HepG2 (cell line): ENCODE data around the gene CEBPA. TPM values are rescaled to one million over a fixed set of nuclear protein-coding genes. Genes with fewer than 3 reads are reported as not detected.

Experiments used
- ATF4 ChIP-seq, 2 experiments: fragments of 450-650 bp in 1 of 2; sonication (generic) in 1 of 2; formaldehyde crosslinking; IDR thresholded peaks; 2 replicates each; pipeline versions ENCODE4 v1.5.0 to v1.8.0; 2020 to 2022; ENCODE audit warnings: mild to moderate bottlenecking in 1 of 2, missing genetic modification reagents in 1 of 2
- CEBPB ChIP-seq: IDR thresholded peaks from 2 replicates; pipeline ENCODE4 v1.6.1; 2011; ENCODE audit warnings: low read depth, low read length, improper control_type of control experiment, borderline replicate concordance
- CREBL2 ChIP-seq: sonication (generic); formaldehyde crosslinking; IDR thresholded peaks from 2 replicates; pipeline ENCODE4 v1.8.1; 2023; ENCODE audit warnings: missing genetic modification reagents, mild to moderate bottlenecking, borderline replicate concordance
- FIP1L1 ChIP-seq: fragments of 200-400 bp; formaldehyde crosslinking; IDR thresholded peaks from 2 replicates; pipeline ENCODE4 v1.6.1; 2018; ENCODE audit warnings: low read depth, mild to moderate bottlenecking, low read length, moderate library complexity, borderline replicate concordance; ENCODE audit not compliant: insufficient read depth
- HBP1 ChIP-seq: IDR thresholded peaks from 2 replicates; pipeline ENCODE4 v1.6.1; 2016; ENCODE audit warnings: low read depth, control low read depth
- IKZF4 ChIP-seq: sonication (generic); formaldehyde crosslinking; IDR thresholded peaks from 2 replicates; pipeline ENCODE4 v1.5.1; 2020; ENCODE audit warnings: borderline replicate concordance, mild to moderate bottlenecking, low read depth, missing genetic modification reagents; ENCODE audit errors: not compliant biosample characterization
- KDM4B ChIP-seq: sonication (generic); formaldehyde crosslinking; IDR thresholded peaks from 2 replicates; pipeline ENCODE4 v1.4.0; 2020; ENCODE audit warnings: missing genetic modification reagents
- MEF2D ChIP-seq: sonication (generic); formaldehyde crosslinking; IDR thresholded peaks from 2 replicates; pipeline ENCODE4 v1.5.1; 2020; ENCODE audit warnings: mild to moderate bottlenecking, missing genetic modification reagents
- NFKBIZ ChIP-seq: IDR thresholded peaks from 2 replicates; pipeline ENCODE4 v1.6.1; 2018; ENCODE audit warnings: missing genetic modification reagents, missing compliant biosample characterization
- POLR2A ChIP-seq, 2 experiments: IDR thresholded peaks; 2 replicates each; pipeline ENCODE4 v1.6.1; 2011; ENCODE audit warnings: low read depth in 2 of 2, low read length in 2 of 2, mild to moderate bottlenecking in 1 of 2, moderate library complexity in 1 of 2; ENCODE audit not compliant: insufficient read depth in 1 of 2
- SIN3B ChIP-seq: fragments of 150-350 bp; IDR thresholded peaks from 2 replicates; pipeline ENCODE4 v1.6.1; 2014; ENCODE audit warnings: low read length
- SOX5 ChIP-seq: IDR thresholded peaks from 2 replicates; pipeline ENCODE4 v1.6.1; 2016; ENCODE audit warnings: borderline replicate concordance
- TAF1 ChIP-seq: sonication (generic); formaldehyde crosslinking; IDR thresholded peaks from 2 replicates; pipeline ENCODE4 v1.4.0; 2020; ENCODE audit warnings: missing genetic modification reagents
- TGIF2 ChIP-seq: IDR thresholded peaks from 2 replicates; pipeline ENCODE4 v1.6.1; 2016; ENCODE audit warnings: control low read depth, missing compliant biosample characterization
- YEATS2 ChIP-seq: sonication (generic); formaldehyde crosslinking; IDR thresholded peaks from 2 replicates; pipeline ENCODE4 v1.4.0; 2020; ENCODE audit warnings: missing genetic modification reagents, borderline replicate concordance
- ZFP1 ChIP-seq: IDR thresholded peaks from 2 replicates; pipeline ENCODE4 v1.6.1; 2016
- ZFP41 ChIP-seq: sonication (generic); formaldehyde crosslinking; IDR thresholded peaks from 2 replicates; pipeline ENCODE4 v1.4.0; 2020; ENCODE audit warnings: mild to moderate bottlenecking, missing genetic modification reagents, borderline replicate concordance
- ZIK1 ChIP-seq: sonication (generic); formaldehyde crosslinking; IDR thresholded peaks from 2 replicates; pipeline ENCODE4 v1.5.0; 2020; ENCODE audit warnings: mild to moderate bottlenecking, low read depth, missing genetic modification reagents, borderline replicate concordance
- ZMYM3 ChIP-seq: sonication (generic); formaldehyde crosslinking; IDR thresholded peaks from 2 replicates; pipeline ENCODE4 v1.5.1; 2020; ENCODE audit warnings: mild to moderate bottlenecking, missing genetic modification reagents
- ZNF121 ChIP-seq: sonication (generic); formaldehyde crosslinking; IDR thresholded peaks from 2 replicates; pipeline ENCODE4 v1.5.0; 2020; ENCODE audit warnings: mild to moderate bottlenecking, missing genetic modification reagents
- ZNF234 ChIP-seq: sonication (generic); formaldehyde crosslinking; conservative IDR thresholded peaks from 2 replicates; pipeline ENCODE4 v1.5.1; 2020; ENCODE audit warnings: mild to moderate bottlenecking, missing genetic modification reagents
- ZNF276 ChIP-seq: sonication (generic); formaldehyde crosslinking; IDR thresholded peaks from 2 replicates; pipeline ENCODE4 v1.4.0; 2020; ENCODE audit warnings: mild to moderate bottlenecking, low read depth, missing genetic modification reagents
- ZNF343 ChIP-seq: sonication (generic); formaldehyde crosslinking; IDR thresholded peaks from 2 replicates; pipeline ENCODE4 v1.4.0; 2020; ENCODE audit warnings: mild to moderate bottlenecking, missing genetic modification reagents
- ZNF770 ChIP-seq: sonication (generic); formaldehyde crosslinking; IDR thresholded peaks from 2 replicates; pipeline ENCODE4 v1.5.0; 2020; ENCODE audit warnings: mild to moderate bottlenecking, missing genetic modification reagents
- polyA plus RNA-seq, 8 experiments: library from polyadenylated mRNA; depleted of rRNA in 3 of 8; stranded (reverse) in 7 of 8; unstranded in 1 of 8; fragments of >200 nt; fragmentation: Illumina TruSeq in 4 of 8; extraction: Trizol in 4 of 8; gene quantifications; 2 replicates each; pipeline versions ENCODE4 v1.2.1 to v1.2.3, GENCODE V29; 2011 to 2016; ENCODE audit warnings: low read depth in 4 of 8, missing spikeins in 1 of 8, mixed read lengths in 1 of 8; ENCODE audit not compliant: insufficient read depth in 1 of 8
- total RNA-seq, 5 experiments: library from RNA; depleted of rRNA; stranded (reverse); fragments of >200 nt; fragmentation: Illumina TruSeq; extraction: Trizol; gene quantifications; 2 replicates each; pipeline ENCODE4 v1.2.3, GENCODE V29; 2016; ENCODE audit warnings: low read depth in 1 of 5

Gene CEBPA
- total and polyA plus RNA-seq, 2 of the 13 experiments (the other 11 are each of a cell fraction or from before 2014, with no cell fraction given) = 24.8 to 103 TPM

- peak; percentile 95 for TF ChIP-seq ZNF770 (CRISPR knock-in tag)
- no peak for TF ChIP-seq CEBPB
- peak in 1 of 2 experiments; percentile 80; a peak in 2 of 4 replicates for TF ChIP-seq ATF4 (CRISPR knock-in tag; IDR thresholded peaks at IDR 0.05)
- TF ChIP-seq SOX5 (CRISPR knock-in tag) = peak; percentile 89
- TF ChIP-seq ZNF343 (CRISPR knock-in tag) = peak; percentile 90
- TF ChIP-seq ZNF121 = peak; percentile 82
- TF ChIP-seq ZMYM3 = peak; percentile 93
- TF ChIP-seq IKZF4 (CRISPR knock-in tag) = no peak
- no peak for TF ChIP-seq SIN3B
- peak; percentile 87 for TF ChIP-seq ZFP1
- TF ChIP-seq HBP1 (CRISPR knock-in tag) = no peak; the same call in 1 of the 2 replicates
- TF ChIP-seq TGIF2 = peak; percentile 29
- peak; percentile 87 for TF ChIP-seq MEF2D
- TF ChIP-seq KDM4B (CRISPR knock-in tag) = peak; percentile 96
- no peak for TF ChIP-seq CREBL2 (CRISPR knock-in tag)
- TF ChIP-seq ZNF276 = no peak
- TF ChIP-seq FIP1L1 = 0 out of 2 replicates have a peak, but pooled peaks have one; percentile 87
- peak; percentile 58; the same call in 1 of the 2 replicates for TF ChIP-seq TAF1
- peak; percentile 58; the same call in 1 of the 2 replicates for TF ChIP-seq YEATS2 (CRISPR knock-in tag)
- TF ChIP-seq ZNF234 (CRISPR knock-in tag) = no peak
- peak; percentile 93; the same call in 1 of the 2 replicates for TF ChIP-seq NFKBIZ (CRISPR knock-in tag)
- 0 out of 2 replicates have a peak, but pooled peaks have one; percentile 22 for TF ChIP-seq ZFP41 (CRISPR knock-in tag)
- peak; percentile 80; the same call in 1 of the 2 replicates for TF ChIP-seq ZIK1 (CRISPR knock-in tag)
- TF ChIP-seq POLR2A (IDR thresholded peaks at IDR 0.05; ENCODE audit: insufficient read depth in 1 of 2, low read depth in 2 of 2, low read length in 2 of 2) = peak in 1 of 2 experiments; percentile 65; a peak in 2 of 4 replicates
These were observed 26.3 kb downstream of the CEBPA start (continued) for GRCh38 chr19:33275933-33276619.
